ENCODE measurements around the gene CYBA. TPM values are rescaled to one million over a fixed set of nuclear protein-coding genes. Genes with fewer than 3 reads are reported as not detected.

CYBA gene
- total and polyA plus RNA-seq, 2 of the 4 experiments (the other 2 are of a cell fraction) = 65.6 to 169 TPM

- Histone ChIP-seq H4K20me1 (ENCODE audit: insufficient read depth, low read length) (peaks cover 21% of the 10 kb centered on the region), H2AFZ (replicated peaks; ENCODE audit: low read length, poor library complexity) (no peak overlapping the region)
- no peak for ATAC-seq (ENCODE audit: low read depth)
Measured at GRCh38 chr16:88599092-88599733, 51.6 kb downstream of the CYBA start.

More at GRCh38 chr16:88599092-88599733, 51.6 kb downstream of the CYBA start:
- H2BK5ac ChIP-seq (ENCODE audit: low read depth, low read length, poor library complexity, severe bottlenecking) = no peak overlapping the region
- H3K4me1 ChIP-seq (ENCODE audit: control insufficient read depth, insufficient read depth, low read length) = no peaks in the 10 kb centered on the region
- H3K4ac ChIP-seq (ENCODE audit: low read depth, low read length) = no peak overlapping the region
- H3K56ac ChIP-seq (ENCODE audit: extremely low read depth, insufficient read depth, low read length) = no peak overlapping the region
- intact Hi-C loops (cut with micrococcal nuclease) = no loop called here
- no peak overlapping the region for H4K5ac ChIP-seq (ENCODE audit: low read depth, low read length)
- no TSS peak for BruUV-seq (replicated peaks)
- H3K27me3 ChIP-seq (ENCODE audit: control insufficient read depth, insufficient read depth, low read length) = no peaks in the 10 kb centered on the region
- H3K9me1 ChIP-seq (ENCODE audit: insufficient read depth, low read length) = peaks cover 8% of the 10 kb centered on the region; the same call in 1 of the 2 replicates
- no peak overlapping the region for H2BK20ac ChIP-seq (ENCODE audit: low read depth, low read length)
- H3K27ac ChIP-seq (ENCODE audit: insufficient read depth, low read length) = no peak overlapping the region
- dilution Hi-C loops (cut with HindIII; ENCODE audit: low sequenced_read_pairs, unreplicated experiment) = no loop called here
- H3K9ac ChIP-seq (ENCODE audit: low read depth, low read length) = no peak overlapping the region
- TF ChIP-seq, protein P1, sequence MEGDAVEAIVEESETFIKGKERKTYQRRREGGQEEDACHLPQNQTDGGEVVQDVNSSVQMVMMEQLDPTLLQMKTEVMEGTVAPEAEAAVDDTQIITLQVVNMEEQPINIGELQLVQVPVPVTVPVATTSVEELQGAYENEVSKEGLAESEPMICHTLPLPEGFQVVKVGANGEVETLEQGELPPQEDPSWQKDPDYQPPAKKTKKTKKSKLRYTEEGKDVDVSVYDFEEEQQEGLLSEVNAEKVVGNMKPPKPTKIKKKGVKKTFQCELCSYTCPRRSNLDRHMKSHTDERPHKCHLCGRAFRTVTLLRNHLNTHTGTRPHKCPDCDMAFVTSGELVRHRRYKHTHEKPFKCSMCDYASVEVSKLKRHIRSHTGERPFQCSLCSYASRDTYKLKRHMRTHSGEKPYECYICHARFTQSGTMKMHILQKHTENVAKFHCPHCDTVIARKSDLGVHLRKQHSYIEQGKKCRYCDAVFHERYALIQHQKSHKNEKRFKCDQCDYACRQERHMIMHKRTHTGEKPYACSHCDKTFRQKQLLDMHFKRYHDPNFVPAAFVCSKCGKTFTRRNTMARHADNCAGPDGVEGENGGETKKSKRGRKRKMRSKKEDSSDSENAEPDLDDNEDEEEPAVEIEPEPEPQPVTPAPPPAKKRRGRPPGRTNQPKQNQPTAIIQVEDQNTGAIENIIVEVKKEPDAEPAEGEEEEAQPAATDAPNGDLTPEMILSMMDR (conservative IDR thresholded peaks at IDR 0.05; ENCODE audit: low read depth, low read length) = no peak
- TF ChIP-seq MAFK (IDR thresholded peaks at IDR 0.05; ENCODE audit: low read depth, low read length) = no peak
- H2AK9ac ChIP-seq (replicated peaks; ENCODE audit: low read depth, low read length, poor library complexity) = no peak overlapping the region
- H3K18ac ChIP-seq (ENCODE audit: low read depth, low read length) = no peak overlapping the region
- no peak overlapping the region for H3K4me2 ChIP-seq (ENCODE audit: low read depth, low read length)
- ChIA-PET CTCF (no interaction called here), POLR2A (ENCODE audit: unreplicated experiment) (no interaction called here)
- no peak overlapping the region for H2BK120ac ChIP-seq (ENCODE audit: low read depth, low read length)
- no peak overlapping the region for H2BK15ac ChIP-seq (ENCODE audit: low read depth, low read length)
- no peak overlapping the region for H3K14ac ChIP-seq (replicated peaks; ENCODE audit: low read depth, low read length)
- in situ Hi-C loops (cut with MboI; ENCODE audit: low sequenced_read_pairs) = no loop called here
- H4K91ac ChIP-seq (ENCODE audit: insufficient read depth, low read depth, low read length) = no peak overlapping the region
- no peak overlapping the region for H2AK5ac ChIP-seq (ENCODE audit: low read depth, low read length)
- no peak for DNase-seq
- H3K23ac ChIP-seq (ENCODE audit: low read depth, low read length) = no peak overlapping the region
- H3K36me3 ChIP-seq (ENCODE audit: control insufficient read depth, insufficient read depth, low read length) = peaks cover 49% of the 10 kb centered on the region
- H3K9me3 ChIP-seq (ENCODE audit: control insufficient read depth, insufficient read depth, low read length) = no peaks in the 10 kb centered on the region
- peaks cover 3 to 53% of the 10 kb centered on the region in 2 experiments for H3K79me1 ChIP-seq (ENCODE audit: low read depth in 1 of 2, low read length in 2 of 2)
- 94% methylated on average over 7 of the region's 14 CpGs; no CpG with 5 or more reads in 1 of the 2 experiments for WGBS, 2 experiments (ENCODE audit: extremely low coverage in 2 of 2, insufficient read length in 1 of 2)
- H3K4me3 ChIP-seq (ENCODE audit: insufficient read depth, low read depth, low read length) = no peak overlapping the region
- H4K8ac ChIP-seq (ENCODE audit: low read depth in 2 of 2, low read length in 2 of 2) = no peak overlapping the region

Measured in IMR-90 (cell line).